Skeletal muscle satellite cell (primary cell): ENCODE data around the gene TIA1.

ENCODE experiments used
- H3K27me3 ChIP-seq: 2 replicates; pipeline ENCODE4 v1.7.0; 2013; ENCODE audit warnings: low read length; ENCODE audit not compliant: control insufficient read depth, insufficient read depth
- H3K36me3 ChIP-seq: 2 replicates; pipeline ENCODE4 v1.7.0; 2013; ENCODE audit warnings: mild to moderate bottlenecking, control low read depth, low read length; ENCODE audit not compliant: insufficient read depth
- H3K4me1 ChIP-seq: 2 replicates; pipeline ENCODE4 v1.7.0; 2013; ENCODE audit warnings: low read length; ENCODE audit not compliant: control insufficient read depth, insufficient read depth
- H3K4me2 ChIP-seq: 2 replicates; pipeline ENCODE4 v1.7.0; 2013; ENCODE audit warnings: mild to moderate bottlenecking, low read length
- H3K4me3 ChIP-seq: 2 replicates; pipeline ENCODE4 v1.7.0; 2013; ENCODE audit warnings: low read length
- H3K9ac ChIP-seq: 2 replicates; pipeline ENCODE4 v1.7.0; 2013; ENCODE audit warnings: mild to moderate bottlenecking, low read depth, low read length, moderate library complexity
- H3K9me3 ChIP-seq: replicated peaks from 2 replicates; pipeline ENCODE4 v1.7.0; 2013; ENCODE audit warnings: mild to moderate bottlenecking, control low read depth, low read length

TIA1 gene

GRCh38 chr2:70214365-70214764 is 34.1 kb downstream of the TIA1 start:
- Histone ChIP-seq H3K27me3 (no peaks in the 10 kb centered on the region), H3K9me3 (no peaks in the 10 kb centered on the region), H3K9ac (peak overlapping the region; percentile 9), H3K4me3 (no peak overlapping the region), H3K36me3 (peaks cover 57% of the 10 kb centered on the region), H3K4me1 (peaks cover 20% of the 10 kb centered on the region), H3K4me2 (no peak overlapping the region)

GRCh38 chr2:70212298-70212932 is 36.0 kb downstream of the TIA1 start:
- peaks cover 20% of the 10 kb centered on the region for H3K4me1 ChIP-seq
- H3K4me3 ChIP-seq: no peak overlapping the region
- no peaks in the 10 kb centered on the region for H3K27me3 ChIP-seq
- H3K36me3 ChIP-seq: peaks cover 45% of the 10 kb centered on the region
- no peak overlapping the region for H3K9ac ChIP-seq
- H3K9me3 ChIP-seq: no peaks in the 10 kb centered on the region
- H3K4me2 ChIP-seq: no peak overlapping the region

- Histone ChIP-seq H3K9ac (no peak overlapping the region), H3K9me3 (no peaks in the 10 kb centered on the region), H3K27me3 (no peaks in the 10 kb centered on the region), H3K36me3 (peaks cover 42% of the 10 kb centered on the region), H3K4me1 (peaks cover 20% of the 10 kb centered on the region), H3K4me3 (no peak overlapping the region), H3K4me2 (no peak overlapping the region)
These were observed 36.8 kb downstream of the TIA1 start for GRCh38 chr2:70211595-70211994.

DNA sequence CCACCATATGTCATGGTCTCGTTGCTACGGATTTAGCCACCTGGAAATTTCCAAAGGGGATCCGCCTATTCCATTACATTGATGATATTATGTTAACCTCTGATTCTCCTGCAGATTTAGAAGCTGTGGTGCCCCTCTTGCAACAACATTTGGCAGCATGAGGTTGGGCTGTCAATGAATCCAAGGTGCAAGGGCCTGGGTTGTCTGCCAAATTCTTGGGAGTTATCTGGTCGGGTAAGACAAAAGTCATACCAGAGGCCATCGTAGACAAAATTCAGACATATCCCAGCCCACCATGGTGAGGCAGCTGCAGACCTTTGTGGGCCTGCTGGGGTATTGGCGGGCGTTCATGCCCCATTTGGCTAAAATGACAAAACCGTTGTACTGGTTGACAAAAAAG is 44.0 kb downstream of the TIA1 start:
- no peak overlapping the region for H3K4me3 ChIP-seq
- H3K36me3 ChIP-seq: peaks cover 5% of the 10 kb centered on the region
- no peaks in the 10 kb centered on the region for H3K27me3 ChIP-seq
- no peak overlapping the region for H3K9ac ChIP-seq
- no peaks in the 10 kb centered on the region for H3K9me3 ChIP-seq
- no peak overlapping the region for H3K4me2 ChIP-seq
- H3K4me1 ChIP-seq: no peaks in the 10 kb centered on the region

DNA sequence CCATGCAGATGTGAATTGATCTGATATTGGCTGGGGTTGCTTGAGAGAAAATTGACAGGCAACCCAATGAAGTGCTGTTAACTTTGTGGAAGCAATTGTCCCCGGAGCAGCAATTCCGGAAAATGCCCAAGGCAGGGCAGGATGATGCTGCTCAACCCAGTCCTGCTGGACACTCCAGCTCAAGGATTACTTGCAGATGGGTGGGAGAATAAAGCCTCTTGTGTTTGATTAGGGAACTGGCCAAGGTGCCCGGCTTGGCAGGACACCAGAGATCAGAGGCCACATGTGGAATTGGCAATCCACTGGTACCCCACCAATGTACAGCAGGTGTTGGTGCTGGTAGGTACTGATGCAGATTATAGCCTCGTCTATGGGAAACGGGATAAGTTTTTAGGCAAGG is 45.3 kb downstream of the TIA1 start:
- H3K4me1 ChIP-seq: no peaks in the 10 kb centered on the region
- no peaks in the 10 kb centered on the region for H3K9me3 ChIP-seq
- H3K36me3 ChIP-seq: peaks cover 3% of the 10 kb centered on the region
- H3K9ac ChIP-seq: no peak overlapping the region
- H3K4me3 ChIP-seq: no peak overlapping the region
- H3K4me2 ChIP-seq: no peak overlapping the region
- no peaks in the 10 kb centered on the region for H3K27me3 ChIP-seq

DNA sequence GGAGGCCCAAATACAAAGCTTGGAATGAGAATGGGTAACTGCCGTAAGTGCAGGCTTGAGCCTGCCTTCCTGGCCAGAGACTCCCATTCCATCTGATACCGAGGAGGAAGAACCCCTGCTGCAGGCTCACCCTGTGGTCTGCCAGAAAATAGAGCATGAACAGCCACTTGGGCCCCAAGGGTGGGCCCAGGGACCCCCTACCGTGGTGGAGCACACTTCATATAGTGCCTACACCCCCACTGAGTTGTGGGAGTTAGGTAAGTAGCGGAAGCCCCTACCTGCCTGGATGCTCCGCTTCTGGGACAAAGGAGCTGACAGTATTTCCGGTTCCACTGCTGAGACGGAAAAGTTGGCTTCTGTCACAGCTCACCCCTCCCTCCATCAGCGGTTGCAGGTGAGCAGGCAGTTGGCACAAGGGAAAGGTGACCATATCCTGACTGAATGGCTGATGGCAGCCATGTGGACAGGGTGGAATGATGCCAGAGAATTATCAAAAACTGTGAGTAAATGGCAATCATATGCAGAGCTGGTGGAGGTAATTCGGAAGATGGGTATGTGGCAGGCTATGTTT is 46.1 kb downstream of the TIA1 start:
- H3K27me3 ChIP-seq: no peaks in the 10 kb centered on the region
- no peaks in the 10 kb centered on the region for H3K36me3 ChIP-seq
- no peak overlapping the region for H3K4me3 ChIP-seq
- no peak overlapping the region for H3K9ac ChIP-seq
- H3K4me2 ChIP-seq: no peak overlapping the region
- H3K4me1 ChIP-seq: no peaks in the 10 kb centered on the region
- H3K9me3 ChIP-seq: no peaks in the 10 kb centered on the region

- no peaks in the 10 kb centered on the region for H3K27me3 ChIP-seq
- H3K4me1 ChIP-seq: no peaks in the 10 kb centered on the region
- H3K9me3 ChIP-seq: no peaks in the 10 kb centered on the region
- H3K4me2 ChIP-seq: no peak overlapping the region
- H3K9ac ChIP-seq: no peak overlapping the region
- no peak overlapping the region for H3K4me3 ChIP-seq
- no peaks in the 10 kb centered on the region for H3K36me3 ChIP-seq
These were observed 46.6 kb downstream of the TIA1 start for GRCh38 chr2:70201831-70202230.

DNA sequence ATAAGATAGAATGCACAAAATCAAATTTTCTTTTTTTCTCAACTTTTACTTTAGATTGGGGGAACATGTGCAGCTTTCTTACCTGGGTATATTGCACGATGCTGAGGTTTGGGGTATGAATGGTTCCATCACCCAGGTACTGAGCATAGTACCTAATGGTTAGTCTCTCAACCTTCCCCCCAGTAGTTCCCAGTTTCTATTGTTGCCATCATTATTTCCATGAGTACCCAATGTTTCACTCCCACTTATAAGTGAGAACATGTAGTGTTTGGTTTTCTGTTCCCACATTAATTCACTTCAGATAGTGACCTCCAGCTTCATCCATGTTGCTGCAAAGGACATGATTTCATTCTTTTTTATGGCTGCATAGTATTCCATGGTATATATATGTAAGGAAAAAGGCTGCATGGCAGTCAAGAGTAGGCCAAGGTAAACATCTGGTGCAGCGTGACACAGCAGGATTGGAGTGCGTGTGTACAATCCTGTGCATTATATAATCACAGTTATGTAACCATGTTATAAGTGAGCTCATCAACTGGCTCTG is 47.1 kb downstream of the TIA1 start:
- Histone ChIP-seq H3K4me1 (no peaks in the 10 kb centered on the region), H3K36me3 (no peaks in the 10 kb centered on the region), H3K9ac (no peak overlapping the region), H3K4me3 (no peak overlapping the region), H3K9me3 (no peaks in the 10 kb centered on the region), H3K27me3 (no peaks in the 10 kb centered on the region), H3K4me2 (no peak overlapping the region)

- Histone ChIP-seq H3K36me3 (no peaks in the 10 kb centered on the region), H3K9me3 (no peaks in the 10 kb centered on the region), H3K9ac (no peak overlapping the region), H3K4me2 (no peak overlapping the region), H3K27me3 (no peaks in the 10 kb centered on the region), H3K4me1 (no peaks in the 10 kb centered on the region), H3K4me3 (no peak overlapping the region)
These were observed 49.0 kb downstream of the TIA1 start for GRCh38 chr2:70199320-70199864.

GRCh38 chr2:70192516-70192915 is 55.9 kb downstream of the TIA1 start:
- Histone ChIP-seq H3K4me2 (no peak overlapping the region), H3K4me3 (no peak overlapping the region), H3K27me3 (no peaks in the 10 kb centered on the region), H3K36me3 (no peaks in the 10 kb centered on the region), H3K4me1 (peaks cover 2% of the 10 kb centered on the region), H3K9me3 (no peaks in the 10 kb centered on the region), H3K9ac (no peak overlapping the region)

DNA sequence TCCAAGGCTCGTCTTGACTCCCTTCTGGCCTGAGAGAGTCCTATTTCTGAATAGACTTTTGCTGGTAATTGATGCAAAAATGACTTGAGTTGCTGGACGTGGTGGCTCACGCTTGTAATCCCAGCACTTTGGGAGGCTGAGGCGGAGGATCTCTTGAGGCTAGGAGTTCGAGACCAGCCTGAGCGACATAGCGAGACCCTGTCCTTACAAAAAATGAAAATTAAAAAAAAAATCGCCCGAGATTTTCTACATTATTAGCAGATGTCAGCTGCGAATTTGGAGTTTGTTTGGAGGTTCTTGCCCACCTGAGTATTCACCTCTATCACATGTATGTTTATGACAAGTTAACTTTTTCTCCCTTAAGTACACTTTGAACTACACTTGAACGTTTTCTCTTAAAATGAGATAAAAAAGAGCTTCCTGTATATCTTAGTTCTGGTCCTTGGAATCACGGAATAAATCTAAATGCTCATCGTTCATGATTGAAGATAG is 57.1 kb downstream of the TIA1 start:
- peak overlapping the region; percentile 90 for H3K4me3 ChIP-seq
- no peaks in the 10 kb centered on the region for H3K9me3 ChIP-seq
- peak overlapping the region; percentile 80 for H3K4me2 ChIP-seq
- H3K36me3 ChIP-seq: no peaks in the 10 kb centered on the region
- no peaks in the 10 kb centered on the region for H3K27me3 ChIP-seq
- H3K4me1 ChIP-seq: peaks cover 2% of the 10 kb centered on the region
- H3K9ac ChIP-seq: peak overlapping the region; percentile 93
